Epithelial cell of esophagus (primary cell): ENCODE data around the gene SEZ6L.

Experiments
- DNase-seq: peaks from one replicate; pipeline ENCODE4 v3.0.0; 2010; ENCODE audit warnings: low read depth
- H3K4me3 ChIP-seq: 2 replicates; pipeline ENCODE4 v1.5.1; 2011; ENCODE audit warnings: mild to moderate bottlenecking, low read length, control low read depth
- TF ChIP-seq, protein P1 (sequence below): IDR thresholded peaks from 2 replicates; pipeline ENCODE4 v1.5.1; 2011; ENCODE audit warnings: low read depth, mild to moderate bottlenecking, low read length, control low read depth, inconsistent platforms; ENCODE audit not compliant: insufficient read depth; ENCODE audit errors: missing control alignments

Gene SEZ6L

DNA sequence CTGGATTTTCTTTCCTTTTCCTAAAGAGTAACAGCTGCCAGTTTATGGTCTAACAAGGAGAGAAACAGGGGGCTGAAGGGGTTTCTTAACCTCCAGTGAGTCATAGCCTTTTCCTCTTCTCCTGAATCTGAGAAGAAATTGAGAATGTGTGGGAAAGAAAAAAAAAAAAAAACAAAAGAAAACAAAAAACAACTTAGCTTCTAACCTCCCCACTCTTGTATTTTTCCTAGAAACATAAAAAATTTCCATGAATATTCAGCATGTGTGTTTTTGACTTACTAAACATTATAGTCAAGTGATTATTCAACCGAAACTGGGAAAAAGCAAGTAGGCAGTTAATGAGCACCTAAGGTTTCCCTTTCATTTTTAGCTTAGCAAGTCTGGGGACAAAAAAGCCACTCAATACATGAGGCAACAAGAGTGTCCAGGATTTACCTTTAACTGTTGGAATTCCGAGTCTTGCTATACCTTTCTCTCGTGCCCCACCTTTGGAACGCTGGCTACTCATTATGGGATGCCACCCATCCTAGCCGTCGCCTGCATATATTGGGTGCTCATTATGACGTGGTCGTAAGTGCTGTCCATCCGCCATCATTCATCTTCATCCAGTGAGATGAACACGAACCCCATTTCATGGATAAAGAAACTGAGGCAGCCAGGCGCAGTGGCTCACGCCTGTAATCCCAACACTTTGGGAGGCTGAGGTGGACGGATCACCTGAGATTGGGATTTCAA, 262.2 kb downstream of the SEZ6L start:
- DNase-seq = no peak
- TF ChIP-seq, protein P1, sequence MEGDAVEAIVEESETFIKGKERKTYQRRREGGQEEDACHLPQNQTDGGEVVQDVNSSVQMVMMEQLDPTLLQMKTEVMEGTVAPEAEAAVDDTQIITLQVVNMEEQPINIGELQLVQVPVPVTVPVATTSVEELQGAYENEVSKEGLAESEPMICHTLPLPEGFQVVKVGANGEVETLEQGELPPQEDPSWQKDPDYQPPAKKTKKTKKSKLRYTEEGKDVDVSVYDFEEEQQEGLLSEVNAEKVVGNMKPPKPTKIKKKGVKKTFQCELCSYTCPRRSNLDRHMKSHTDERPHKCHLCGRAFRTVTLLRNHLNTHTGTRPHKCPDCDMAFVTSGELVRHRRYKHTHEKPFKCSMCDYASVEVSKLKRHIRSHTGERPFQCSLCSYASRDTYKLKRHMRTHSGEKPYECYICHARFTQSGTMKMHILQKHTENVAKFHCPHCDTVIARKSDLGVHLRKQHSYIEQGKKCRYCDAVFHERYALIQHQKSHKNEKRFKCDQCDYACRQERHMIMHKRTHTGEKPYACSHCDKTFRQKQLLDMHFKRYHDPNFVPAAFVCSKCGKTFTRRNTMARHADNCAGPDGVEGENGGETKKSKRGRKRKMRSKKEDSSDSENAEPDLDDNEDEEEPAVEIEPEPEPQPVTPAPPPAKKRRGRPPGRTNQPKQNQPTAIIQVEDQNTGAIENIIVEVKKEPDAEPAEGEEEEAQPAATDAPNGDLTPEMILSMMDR = no peak
- no peak overlapping the region for H3K4me3 ChIP-seq

DNA sequence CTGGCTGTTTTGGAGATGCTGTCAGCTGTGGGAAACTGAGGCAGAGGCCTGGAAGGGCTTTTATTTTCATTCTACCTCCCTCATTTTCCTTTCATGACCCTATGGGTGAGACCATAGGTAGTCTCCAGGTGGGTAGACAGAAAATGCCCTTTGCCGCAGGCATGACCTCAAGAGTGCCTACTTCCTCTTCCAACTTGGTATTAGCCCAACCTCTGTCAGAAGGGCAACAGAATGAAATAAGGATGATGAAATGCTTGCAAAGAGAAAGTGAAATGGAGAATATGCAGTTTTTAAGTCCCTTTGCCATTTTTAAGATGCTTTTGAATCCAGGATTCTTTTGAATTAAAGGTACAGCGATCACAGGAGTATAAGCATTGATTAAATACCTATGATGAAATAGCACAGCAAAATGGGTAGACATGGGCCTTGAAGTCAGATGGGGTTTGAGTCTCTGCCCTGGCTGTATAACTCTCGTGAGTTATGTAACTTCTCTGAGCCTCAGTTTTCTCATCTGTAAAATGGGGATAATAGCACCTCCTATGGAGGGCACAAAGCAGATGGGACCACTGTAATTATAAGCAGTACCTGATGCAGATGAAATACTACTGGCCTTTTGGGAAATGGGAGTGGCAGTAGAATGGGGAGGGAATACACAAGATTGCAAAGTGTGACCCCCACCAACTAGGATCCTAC, 263.5 kb downstream of the SEZ6L start:
- H3K4me3 ChIP-seq = no peak overlapping the region
- TF ChIP-seq, protein P1 = no peak
- DNase-seq = no peak
